ENCODE data around the gene ALG11. TPM values are rescaled to one million over a fixed set of nuclear protein-coding genes. Genes with fewer than 3 reads are reported as not detected.
"Not testable (repeated sequence)": the region's sequence is repeated elsewhere in the genome, so short reads cannot be mapped to it uniquely, and the experiment has no call there.

Gene ALG11
- total RNA-seq, 1 donor from 2014 or later = 24.5 TPM

DNA sequence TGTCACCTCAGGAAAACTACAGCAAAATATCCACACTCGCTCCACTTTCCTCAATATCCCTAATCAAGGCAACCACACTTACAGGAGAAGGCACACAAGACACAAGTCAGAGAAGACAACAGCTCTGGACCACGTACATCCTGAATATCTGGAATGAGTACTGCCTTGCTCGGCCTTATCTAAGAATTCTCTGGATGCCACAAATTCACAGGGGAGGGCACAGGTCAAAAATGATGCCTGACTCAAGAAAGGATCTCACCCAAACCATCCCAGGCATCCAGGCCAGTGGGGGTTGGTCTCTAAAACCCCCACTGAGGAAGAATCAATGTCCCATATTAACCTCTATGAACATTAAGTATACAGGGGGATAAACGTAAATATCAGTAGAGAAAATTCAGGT, 30.8 kb upstream of the ALG11 start:
- H3K36me3 ChIP-seq (ENCODE audit: control insufficient read depth, insufficient read depth, low read length) = no peaks in the 10 kb centered on the region
- no peak for FAIRE-seq
- no peak for DNase-seq (ENCODE audit: low read depth)
- H3K4me3 ChIP-seq (ENCODE audit: low read depth, low read length) = no peak overlapping the region
- peaks cover 2% of the 10 kb centered on the region for H3K27me3 ChIP-seq (ENCODE audit: control insufficient read depth, insufficient read depth, low read length)
- TF ChIP-seq, protein P1, sequence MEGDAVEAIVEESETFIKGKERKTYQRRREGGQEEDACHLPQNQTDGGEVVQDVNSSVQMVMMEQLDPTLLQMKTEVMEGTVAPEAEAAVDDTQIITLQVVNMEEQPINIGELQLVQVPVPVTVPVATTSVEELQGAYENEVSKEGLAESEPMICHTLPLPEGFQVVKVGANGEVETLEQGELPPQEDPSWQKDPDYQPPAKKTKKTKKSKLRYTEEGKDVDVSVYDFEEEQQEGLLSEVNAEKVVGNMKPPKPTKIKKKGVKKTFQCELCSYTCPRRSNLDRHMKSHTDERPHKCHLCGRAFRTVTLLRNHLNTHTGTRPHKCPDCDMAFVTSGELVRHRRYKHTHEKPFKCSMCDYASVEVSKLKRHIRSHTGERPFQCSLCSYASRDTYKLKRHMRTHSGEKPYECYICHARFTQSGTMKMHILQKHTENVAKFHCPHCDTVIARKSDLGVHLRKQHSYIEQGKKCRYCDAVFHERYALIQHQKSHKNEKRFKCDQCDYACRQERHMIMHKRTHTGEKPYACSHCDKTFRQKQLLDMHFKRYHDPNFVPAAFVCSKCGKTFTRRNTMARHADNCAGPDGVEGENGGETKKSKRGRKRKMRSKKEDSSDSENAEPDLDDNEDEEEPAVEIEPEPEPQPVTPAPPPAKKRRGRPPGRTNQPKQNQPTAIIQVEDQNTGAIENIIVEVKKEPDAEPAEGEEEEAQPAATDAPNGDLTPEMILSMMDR (IDR thresholded peaks at IDR 0.05; ENCODE audit: insufficient read depth, low read length, severe bottlenecking) = no peak

DNA sequence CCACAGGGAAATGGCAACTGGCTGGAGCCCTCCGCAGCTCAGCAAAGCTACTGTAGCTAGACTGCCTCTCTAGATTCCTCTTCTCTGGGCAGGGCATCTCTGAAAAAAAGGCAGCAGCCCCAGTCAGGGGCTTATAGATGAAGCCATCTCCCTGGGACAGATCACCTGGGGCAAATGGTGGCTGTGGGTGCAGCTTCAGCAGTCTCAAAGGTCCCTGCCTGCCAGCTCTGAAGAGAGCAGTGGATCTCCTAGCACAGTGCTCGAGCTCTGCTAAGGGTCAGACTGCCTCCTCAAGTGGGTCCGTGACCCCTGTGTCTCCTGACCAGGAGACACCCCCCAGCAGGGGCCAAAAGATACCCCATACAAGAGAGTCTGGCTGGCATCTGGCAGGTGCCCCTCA, 28.9 kb upstream of the ALG11 start:
- H3K4me3 ChIP-seq (ENCODE audit: low read depth, low read length); H3K27me3 ChIP-seq (ENCODE audit: control insufficient read depth, insufficient read depth, low read length); FAIRE-seq: not testable (repeated sequence)

DNA sequence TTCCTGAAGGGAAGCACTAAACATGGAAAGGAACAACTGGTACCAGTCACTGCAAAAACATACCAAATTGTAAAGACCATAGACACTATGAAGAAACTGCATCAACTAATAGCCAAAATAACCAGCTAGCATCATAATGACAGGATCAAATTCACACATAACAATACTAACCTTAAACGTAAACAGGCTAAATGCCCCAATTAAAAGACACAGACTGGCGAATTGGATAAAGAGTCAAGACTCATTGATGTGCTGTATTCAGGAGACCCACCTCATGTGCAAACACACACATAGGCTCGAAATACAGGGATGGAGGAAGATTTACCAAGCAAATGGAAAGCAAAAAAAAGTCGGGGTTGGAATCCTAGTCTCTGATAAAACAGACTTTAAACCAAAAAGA, 27.3 kb upstream of the ALG11 start:
- H3K36me3 ChIP-seq (ENCODE audit: control insufficient read depth, insufficient read depth, low read length); DNase-seq (ENCODE audit: low read depth); FAIRE-seq; H3K4me3 ChIP-seq (ENCODE audit: low read depth, low read length); H3K27me3 ChIP-seq (ENCODE audit: control insufficient read depth, insufficient read depth, low read length): not testable (repeated sequence)

More for the DNA sequence above, 28.9 kb upstream of the ALG11 start:
- not testable (repeated sequence) for DNase-seq (ENCODE audit: low read depth); H3K36me3 ChIP-seq (ENCODE audit: control insufficient read depth, insufficient read depth, low read length)

DNA sequence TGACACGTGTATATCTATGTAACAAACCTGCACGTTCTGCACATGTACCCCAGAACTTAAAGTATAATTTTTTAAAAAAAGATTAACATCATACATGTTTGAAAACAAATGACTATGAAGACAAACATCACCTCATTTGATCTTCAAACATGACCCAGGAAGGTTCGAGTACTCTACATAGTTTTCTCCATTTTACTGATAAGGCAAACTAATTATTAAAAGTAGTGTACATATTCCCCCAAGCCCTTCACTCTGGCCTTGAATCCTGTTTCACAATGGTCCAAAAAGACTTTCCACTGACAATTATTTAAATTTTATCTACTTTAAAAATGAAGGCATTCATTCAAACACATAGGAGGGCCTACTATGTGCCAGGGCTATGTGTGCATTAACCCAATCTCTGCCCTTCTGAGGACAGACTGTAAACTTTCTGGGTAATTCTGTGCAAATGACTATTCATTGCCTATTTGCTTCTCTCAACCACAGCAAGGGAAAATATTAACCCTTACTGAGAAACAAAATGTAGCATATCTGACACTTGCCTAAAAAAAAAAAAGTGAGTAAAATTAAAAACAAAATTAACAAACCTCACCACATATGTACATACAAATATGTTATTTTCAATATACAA, 23.1 kb upstream of the ALG11 start:
- no peaks in the 10 kb centered on the region for H3K36me3 ChIP-seq (ENCODE audit: control insufficient read depth, insufficient read depth, low read length)
- H3K4me3 ChIP-seq (ENCODE audit: low read depth, low read length) = no peak overlapping the region
- TF ChIP-seq, protein P1 (IDR thresholded peaks at IDR 0.05; ENCODE audit: insufficient read depth, low read length, severe bottlenecking) = no peak
- DNase-seq (ENCODE audit: low read depth) = no peak
- H3K27me3 ChIP-seq (ENCODE audit: control insufficient read depth, insufficient read depth, low read length) = no peaks in the 10 kb centered on the region
- FAIRE-seq = no peak

DNA sequence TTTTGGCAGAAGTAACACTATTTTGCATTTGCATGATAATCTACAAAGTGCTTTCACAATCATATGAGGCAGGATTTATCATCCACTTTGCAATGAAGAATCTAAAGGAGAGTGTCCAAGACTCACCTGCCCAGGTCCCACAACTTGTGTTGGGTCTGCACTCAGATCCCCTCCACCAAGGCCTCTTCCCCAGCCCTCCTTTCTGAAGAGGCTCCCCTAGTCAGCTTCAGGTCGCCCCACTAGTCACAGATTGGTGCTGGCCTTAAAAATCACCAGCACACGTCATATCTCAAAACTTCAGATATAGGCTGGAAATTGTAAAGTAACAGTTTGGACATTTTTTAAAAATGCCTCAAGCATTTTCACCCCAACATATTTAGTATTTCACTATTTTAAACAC, 18.5 kb upstream of the ALG11 start:
- DNase-seq (ENCODE audit: low read depth) (no peak), FAIRE-seq (no peak)
- no peaks in the 10 kb centered on the region for H3K36me3 ChIP-seq (ENCODE audit: control insufficient read depth, insufficient read depth, low read length)
- no peak overlapping the region for H3K4me3 ChIP-seq (ENCODE audit: low read depth, low read length)
- TF ChIP-seq, protein P1 (IDR thresholded peaks at IDR 0.05; ENCODE audit: insufficient read depth, low read length, severe bottlenecking) = no peak
- H3K27me3 ChIP-seq (ENCODE audit: control insufficient read depth, insufficient read depth, low read length) = peaks cover 6% of the 10 kb centered on the region

DNA sequence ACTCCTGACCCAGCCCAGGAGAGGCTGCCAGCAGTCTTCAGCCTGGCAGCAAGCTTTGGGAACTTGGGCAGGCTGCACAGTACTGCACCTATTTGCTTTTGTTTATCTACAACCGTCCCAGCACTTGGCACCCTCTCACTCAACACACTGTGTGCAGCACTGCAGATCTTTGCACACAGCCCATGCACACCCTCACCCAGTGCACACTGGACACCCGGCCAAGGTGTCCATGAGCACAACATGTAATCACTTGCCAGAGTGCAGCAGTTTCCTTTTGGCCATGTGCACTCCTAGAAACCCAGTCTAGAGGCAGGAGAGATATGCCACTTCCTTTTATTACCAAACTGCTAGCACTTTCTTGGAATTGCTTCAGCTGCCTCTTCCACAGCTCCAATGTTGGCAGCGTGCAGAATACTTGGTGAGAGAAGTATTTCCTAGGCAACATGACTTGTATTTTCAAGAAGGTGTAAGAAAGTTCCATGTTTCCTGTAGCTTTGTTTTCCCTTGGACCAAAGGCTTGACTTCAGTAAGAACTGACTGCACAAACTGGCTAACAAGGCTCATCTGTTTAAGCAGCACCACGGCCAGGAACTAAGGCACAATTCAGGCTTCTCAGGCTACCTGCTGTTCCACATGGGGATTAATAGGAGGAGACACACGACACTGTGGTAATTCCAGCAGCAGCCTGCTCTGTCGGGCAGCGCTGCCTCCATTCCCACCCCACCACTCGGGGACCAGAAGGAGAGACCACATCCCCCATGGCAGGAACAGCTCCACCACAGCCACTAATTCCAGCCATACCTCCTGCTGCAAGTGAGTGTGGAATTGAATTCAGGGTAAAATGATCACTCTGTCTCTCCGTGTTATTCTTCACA, 16.3 kb upstream of the ALG11 start:
- FAIRE-seq = no peak
- peak; percentile 39 for DNase-seq (ENCODE audit: low read depth)
- Histone ChIP-seq H3K27me3 (ENCODE audit: control insufficient read depth, insufficient read depth, low read length) (peaks cover 14% of the 10 kb centered on the region), H3K4me3 (ENCODE audit: low read depth, low read length) (no peak overlapping the region), H3K36me3 (ENCODE audit: control insufficient read depth, insufficient read depth, low read length) (no peaks in the 10 kb centered on the region)
- TF ChIP-seq, protein P1 (IDR thresholded peaks at IDR 0.05; ENCODE audit: insufficient read depth, low read length, severe bottlenecking) = peak; percentile 17
